Vagina (tissue), 2 donors: Measurements from ENCODE around the gene STON2. TPM values are rescaled to one million over a fixed set of nuclear protein-coding genes. Genes with fewer than 3 reads are reported as not detected.

Source experiments
- DNase-seq, 2 donors: peaks; one replicate each; pipeline ENCODE4 v3.0.0-alpha.2; 2017; ENCODE audit errors: extremely low spot score in 2 of 2
- H3K27ac ChIP-seq: fragments of 200-600 bp; sonication (generic); one replicate; pipeline ENCODE4 v1.5.1; 2019
- H3K27me3 ChIP-seq: fragments of 200-600 bp; sonication (generic); one replicate; pipeline ENCODE4 v1.5.1; 2019
- H3K36me3 ChIP-seq, 2 donors: fragments of 200-600 bp; sonication (generic); one replicate each; pipeline ENCODE4 v1.5.1; 2017 to 2019
- H3K4me1 ChIP-seq: fragments of 200-600 bp; sonication (generic); one replicate; pipeline ENCODE4 v1.5.1; 2019
- H3K4me3 ChIP-seq, 2 donors: fragments of 200-600 bp; sonication (generic); 1 replicate in 1 of 2; 2 replicates in 1 of 2; pipeline ENCODE4 v1.5.1; 2016 to 2019
- H3K9me3 ChIP-seq: fragments of 200-600 bp; sonication (generic); one replicate; pipeline ENCODE4 v1.5.1; 2019
- CTCF ChIP-seq, 3 experiments: fragments of 450-650 bp in 2 of 3; fragments of 200-600 bp in 1 of 3; sonication (generic) in 1 of 3; IDR thresholded peaks; one replicate each; pipeline ENCODE4 v1.5.1; 2017 to 2019; ENCODE audit warnings: antibody characterized with exemption in 3 of 3, mild to moderate bottlenecking in 2 of 3, moderate library complexity in 2 of 3
- POLR2A ChIP-seq, 2 donors: fragments of 450-650 bp; IDR thresholded peaks; one replicate each; pipeline ENCODE4 v1.6.1; 2017; ENCODE audit warnings: antibody characterized with exemption in 2 of 2, mild to moderate bottlenecking in 2 of 2, moderate library complexity in 2 of 2
- POLR2AphosphoS5 ChIP-seq, 2 donors: sonication (generic); formaldehyde crosslinking; IDR thresholded peaks; one replicate each; pipeline ENCODE4 v1.9.0; 2017; ENCODE audit warnings: antibody characterized with exemption in 2 of 2, mild to moderate bottlenecking in 2 of 2, low read depth in 1 of 2; ENCODE audit not compliant: insufficient read depth in 1 of 2
- intact Hi-C: fragments of 100-400 bp; cut with DNase I; formaldehyde crosslinking; loops from one replicate; pipeline ENCODE4 v1.15.1; 2023
- total RNA-seq: library from RNA; depleted of rRNA; stranded (reverse); fragments of >200 nt; gene quantifications from one replicate; pipeline ENCODE4 v1.2.3, GENCODE V29; 2016

STON2 gene
- total RNA-seq, 1 donor from 2014 or later: 39.8 TPM

GRCh38 chr14:81269979-81270375 lies 130.1 kb downstream of the STON2 start:
- no peak for DNase-seq
- no peaks in the 10 kb centered on the region for H3K27me3 ChIP-seq
- H3K4me1 ChIP-seq: peaks cover 3% of the 10 kb centered on the region
- intact Hi-C loops: loop anchor here (2.0 kb wide), 1 partner anchor 185 kb away; no protein-coding TSS in a partner anchor
- no peak for TF ChIP-seq CTCF (IDR thresholded peaks at IDR 0.05)
- TF ChIP-seq POLR2AphosphoS5 (IDR thresholded peaks at IDR 0.05; ENCODE audit: insufficient read depth in 1 of 2, low read depth in 1 of 2): no peak
- TF ChIP-seq POLR2A (IDR thresholded peaks at IDR 0.05): no peak
- H3K27ac ChIP-seq: no peak overlapping the region
- H3K4me3 ChIP-seq: no peak overlapping the region
- no peaks in the 10 kb centered on the region for H3K36me3 ChIP-seq
- no peaks in the 10 kb centered on the region for H3K9me3 ChIP-seq

GRCh38 chr14:81269100-81269978 lies 130.8 kb downstream of the STON2 start:
- Histone ChIP-seq H3K36me3 (no peaks in the 10 kb centered on the region), H3K9me3 (no peaks in the 10 kb centered on the region), H3K4me3 (no peak overlapping the region), H3K4me1 (peaks cover 3% of the 10 kb centered on the region), H3K27ac (no peak overlapping the region), H3K27me3 (no peaks in the 10 kb centered on the region)
- DNase-seq: no peak
- TF ChIP-seq CTCF (IDR thresholded peaks at IDR 0.05) (peak; percentile 39 to 82 (median 56)), POLR2AphosphoS5 (IDR thresholded peaks at IDR 0.05; ENCODE audit: insufficient read depth in 1 of 2, low read depth in 1 of 2) (peak in 1 of 2 donors; percentile 52), POLR2A (IDR thresholded peaks at IDR 0.05) (no peak)
- intact Hi-C loops: loop anchor here (2.0 kb wide), 1 partner anchor 185 kb away; no protein-coding TSS in a partner anchor

GRCh38 chr14:81268016-81268416 lies 132.1 kb downstream of the STON2 start:
- intact Hi-C loops: loop anchor here (2.0 kb wide), 1 partner anchor 187 kb away; no protein-coding TSS in a partner anchor
- no peak for TF ChIP-seq POLR2AphosphoS5 (IDR thresholded peaks at IDR 0.05; ENCODE audit: insufficient read depth in 1 of 2, low read depth in 1 of 2)
- TF ChIP-seq CTCF (IDR thresholded peaks at IDR 0.05): no peak
- no peak for TF ChIP-seq POLR2A (IDR thresholded peaks at IDR 0.05)
- H3K9me3 ChIP-seq: no peaks in the 10 kb centered on the region
- no peak for DNase-seq
- no peaks in the 10 kb centered on the region for H3K36me3 ChIP-seq
- H3K27ac ChIP-seq: no peak overlapping the region
- no peaks in the 10 kb centered on the region for H3K4me1 ChIP-seq
- H3K4me3 ChIP-seq: no peak overlapping the region
- no peaks in the 10 kb centered on the region for H3K27me3 ChIP-seq

- Histone ChIP-seq H3K36me3 (no peaks in the 10 kb centered on the region), H3K9me3 (no peaks in the 10 kb centered on the region), H3K4me3 (no peak overlapping the region), H3K27ac (no peak overlapping the region), H3K27me3 (no peaks in the 10 kb centered on the region), H3K4me1 (no peaks in the 10 kb centered on the region)
- DNase-seq: no peak
- intact Hi-C loops: no loop called here
- TF ChIP-seq POLR2AphosphoS5 (IDR thresholded peaks at IDR 0.05; ENCODE audit: insufficient read depth in 1 of 2, low read depth in 1 of 2) (no peak), CTCF (IDR thresholded peaks at IDR 0.05) (no peak), POLR2A (IDR thresholded peaks at IDR 0.05) (no peak)
Observed at GRCh38 chr14:81265636-81266169, 134.4 kb downstream of the STON2 start.

GRCh38 chr14:81264671-81265070 lies 135.5 kb downstream of the STON2 start:
- Histone ChIP-seq H3K4me3 (no peak overlapping the region), H3K27ac (no peak overlapping the region), H3K36me3 (no peaks in the 10 kb centered on the region), H3K4me1 (no peaks in the 10 kb centered on the region), H3K27me3 (no peaks in the 10 kb centered on the region), H3K9me3 (no peaks in the 10 kb centered on the region)
- intact Hi-C loops: no loop called here
- TF ChIP-seq POLR2A (IDR thresholded peaks at IDR 0.05) (no peak), POLR2AphosphoS5 (IDR thresholded peaks at IDR 0.05; ENCODE audit: insufficient read depth in 1 of 2, low read depth in 1 of 2) (no peak), CTCF (IDR thresholded peaks at IDR 0.05) (no peak)
- DNase-seq: no peak
